ENCODE data around the gene OCIAD1.

Gene OCIAD1

DNA sequence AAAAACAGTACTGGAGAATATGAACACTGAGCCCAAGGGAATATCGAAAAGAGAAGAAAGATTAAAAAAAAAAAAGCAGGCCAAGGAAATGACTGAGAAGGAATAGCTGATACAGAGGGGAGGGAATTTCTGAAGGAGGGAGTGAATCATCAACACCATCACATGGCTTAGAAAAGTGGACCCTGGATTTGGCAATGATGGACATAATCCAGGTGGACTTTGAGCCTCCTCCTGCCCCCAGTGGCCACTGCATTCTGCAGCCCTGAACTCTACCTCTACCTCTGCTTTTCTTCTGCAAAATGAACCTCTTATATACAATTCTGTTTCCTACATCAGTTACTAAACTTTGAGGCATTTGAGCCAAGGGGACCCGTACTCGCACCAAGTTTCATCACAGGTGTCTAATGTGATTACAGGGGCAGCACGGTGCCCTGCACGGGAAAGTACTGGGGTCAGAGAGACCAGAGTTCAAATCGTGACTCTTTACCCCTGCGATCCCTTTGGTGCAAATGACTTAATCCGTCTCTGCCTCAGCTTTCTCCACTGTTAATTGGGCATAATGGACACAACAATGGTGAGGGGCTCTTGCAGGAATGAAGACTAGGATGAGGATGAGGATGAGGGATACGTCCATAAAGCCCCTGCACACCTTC is 74.6 kb downstream of the OCIAD1 start:
- DNase-seq (ENCODE audit: low spot score), result no peak
- H3K4me3 ChIP-seq, result peak overlapping the region; percentile 90
- no peak overlapping the region for H3K27ac ChIP-seq
- TF ChIP-seq, protein P1, sequence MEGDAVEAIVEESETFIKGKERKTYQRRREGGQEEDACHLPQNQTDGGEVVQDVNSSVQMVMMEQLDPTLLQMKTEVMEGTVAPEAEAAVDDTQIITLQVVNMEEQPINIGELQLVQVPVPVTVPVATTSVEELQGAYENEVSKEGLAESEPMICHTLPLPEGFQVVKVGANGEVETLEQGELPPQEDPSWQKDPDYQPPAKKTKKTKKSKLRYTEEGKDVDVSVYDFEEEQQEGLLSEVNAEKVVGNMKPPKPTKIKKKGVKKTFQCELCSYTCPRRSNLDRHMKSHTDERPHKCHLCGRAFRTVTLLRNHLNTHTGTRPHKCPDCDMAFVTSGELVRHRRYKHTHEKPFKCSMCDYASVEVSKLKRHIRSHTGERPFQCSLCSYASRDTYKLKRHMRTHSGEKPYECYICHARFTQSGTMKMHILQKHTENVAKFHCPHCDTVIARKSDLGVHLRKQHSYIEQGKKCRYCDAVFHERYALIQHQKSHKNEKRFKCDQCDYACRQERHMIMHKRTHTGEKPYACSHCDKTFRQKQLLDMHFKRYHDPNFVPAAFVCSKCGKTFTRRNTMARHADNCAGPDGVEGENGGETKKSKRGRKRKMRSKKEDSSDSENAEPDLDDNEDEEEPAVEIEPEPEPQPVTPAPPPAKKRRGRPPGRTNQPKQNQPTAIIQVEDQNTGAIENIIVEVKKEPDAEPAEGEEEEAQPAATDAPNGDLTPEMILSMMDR (IDR thresholded peaks at IDR 0.05), result no peak

DNA sequence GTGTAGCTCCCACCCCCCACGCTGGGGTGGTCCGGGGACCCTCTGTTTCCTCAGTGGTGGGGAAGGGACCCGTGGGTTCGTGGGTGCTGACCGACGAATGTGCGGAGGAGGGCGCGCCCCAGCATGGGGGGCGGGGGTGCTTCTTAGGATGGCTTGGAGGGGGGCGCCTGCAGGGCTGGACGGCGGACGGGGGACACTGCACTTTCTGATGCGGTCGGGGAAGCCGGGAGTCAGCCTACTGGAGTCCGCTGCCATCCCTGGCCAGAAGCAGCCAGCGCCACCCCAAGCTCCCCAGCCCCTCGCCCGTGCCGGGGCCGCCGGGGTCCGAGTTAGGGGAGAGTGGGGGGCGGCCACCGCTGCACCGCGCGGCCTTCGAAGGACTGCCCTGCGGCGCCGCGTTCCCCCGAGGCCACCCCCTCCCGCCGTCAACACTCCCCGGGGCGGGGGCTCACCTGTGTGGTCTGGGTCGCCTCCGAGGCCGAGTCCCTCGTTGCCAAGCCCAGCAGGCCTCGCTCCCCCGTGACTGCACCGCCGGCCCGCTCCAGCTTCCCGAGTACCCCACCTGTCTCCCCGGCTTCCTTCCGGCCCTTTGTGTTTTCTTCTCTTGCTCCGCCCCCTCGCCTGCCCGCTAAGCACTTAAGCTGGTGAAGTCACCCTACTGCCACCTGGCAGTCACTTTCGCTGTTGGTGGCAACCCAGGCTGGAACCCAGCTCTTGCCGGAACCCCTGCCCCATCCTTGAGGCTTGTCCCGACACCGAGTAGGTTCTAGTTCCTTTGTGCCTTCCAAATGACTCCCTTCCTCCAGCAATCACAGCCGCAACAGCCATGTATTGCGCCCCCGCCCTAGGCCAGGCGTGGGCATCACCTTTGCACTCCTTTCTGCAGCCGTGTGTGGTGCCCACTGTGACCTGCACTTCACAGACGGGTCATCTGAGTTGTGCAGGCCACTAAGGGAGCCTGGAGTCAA is 75.6 kb downstream of the OCIAD1 start, which contains the start of gene OCIAD2:
Gene OCIAD2, minus strand, starts transcription at position 569 of the 968 bp plus-strand sequence. CDS start 2,225 bp downstream, outside the sequence.
- Histone ChIP-seq H3K27ac (peak within 1 kb of the TSS in 1 of 2 donors; percentile 47), H3K4me3 (peak within 1 kb of the TSS; percentile 90)
- TF ChIP-seq, protein P1 (IDR thresholded peaks at IDR 0.05), result no peak
- no peak for DNase-seq (ENCODE audit: low spot score)

DNA sequence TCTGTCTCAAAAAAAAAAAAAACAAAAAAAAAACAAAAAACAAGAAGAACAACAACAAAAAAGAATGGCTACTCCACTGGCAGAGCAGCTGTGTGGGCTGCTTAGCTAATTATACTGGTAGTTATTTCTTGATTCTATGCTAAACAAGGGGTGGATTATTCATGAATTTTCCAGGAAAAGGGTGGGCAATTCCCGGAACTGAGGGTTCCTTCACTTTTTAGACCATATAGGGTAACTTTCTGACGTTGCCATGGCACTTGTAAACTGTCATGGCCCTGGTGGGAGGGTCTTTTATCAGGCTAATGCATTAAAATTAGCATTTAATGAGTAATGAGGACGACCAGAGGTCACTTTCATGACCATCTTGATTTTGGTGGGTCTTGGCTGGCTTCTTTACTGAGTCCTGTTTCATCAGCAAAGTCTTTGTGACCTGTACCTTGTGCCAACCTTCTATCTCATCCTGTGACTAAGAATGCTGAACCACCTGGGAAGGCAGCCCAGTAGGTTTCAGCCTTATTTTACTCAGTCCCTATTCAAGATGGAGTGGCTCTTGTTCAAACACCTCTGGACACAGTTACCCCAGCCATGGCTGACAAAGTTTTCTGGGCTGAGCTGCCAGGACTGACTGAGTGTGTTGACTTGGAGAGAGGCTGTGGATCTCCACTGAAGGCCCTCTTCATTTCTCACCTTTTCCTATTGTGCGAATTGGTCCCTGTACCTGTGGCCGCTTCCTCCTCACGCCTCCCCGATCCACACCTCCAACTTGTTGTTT is 77.0 kb downstream of the OCIAD1 start:
- TF ChIP-seq, protein P1 (IDR thresholded peaks at IDR 0.05), result no peak
- no peak for DNase-seq (ENCODE audit: low spot score)
- Histone ChIP-seq H3K4me3 (no peak overlapping the region), H3K27ac (no peak overlapping the region)

GRCh38 chr4:48908687-48909086 is 77.8 kb downstream of the OCIAD1 start:
- DNase-seq (ENCODE audit: low spot score), result no peak
- Histone ChIP-seq H3K27ac (no peak overlapping the region), H3K4me3 (no peak overlapping the region)
- TF ChIP-seq, protein P1 (IDR thresholded peaks at IDR 0.05), result no peak

- Histone ChIP-seq H3K4me3 (no peak overlapping the region), H3K27ac (no peak overlapping the region)
- TF ChIP-seq, protein P1 (IDR thresholded peaks at IDR 0.05), result no peak
- DNase-seq (ENCODE audit: low spot score), result no peak
These were observed 78.8 kb downstream of the OCIAD1 start for GRCh38 chr4:48909697-48910096.

DNA sequence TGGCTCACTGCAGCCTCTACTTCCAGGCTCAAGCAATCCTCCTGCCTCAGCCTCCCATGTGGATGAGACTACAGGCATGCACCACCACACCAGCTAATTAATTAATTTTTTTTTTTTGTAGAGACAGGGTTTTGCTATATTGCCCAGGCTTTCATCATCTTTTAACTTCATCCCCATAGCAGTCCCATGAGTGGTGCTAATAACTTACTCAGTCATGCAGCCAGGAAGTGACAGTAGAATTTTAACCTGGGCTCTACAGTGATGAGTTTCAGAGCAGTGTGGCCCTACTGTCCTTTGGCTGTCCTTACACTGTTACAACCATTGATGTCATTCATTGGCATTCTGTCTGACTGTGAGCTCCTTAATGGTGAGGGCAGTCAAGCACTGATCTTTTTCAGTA is 79.6 kb downstream of the OCIAD1 start:
- no peak overlapping the region for H3K27ac ChIP-seq
- DNase-seq (ENCODE audit: low spot score), result no peak
- H3K4me3 ChIP-seq, result no peak overlapping the region
- TF ChIP-seq, protein P1 (IDR thresholded peaks at IDR 0.05), result no peak

All from coronary artery (tissue), 2 donors.